Thymus (tissue), 11 donors: ENCODE data around the gene SRPK3. TPM values are rescaled to one million over a fixed set of nuclear protein-coding genes. Genes with fewer than 3 reads are reported as not detected.

ENCODE experiments used
- DNase-seq, 9 donors: peaks; one replicate each; pipeline ENCODE4 v3.0.0-alpha.2; 2013; ENCODE audit warnings: low spot score in 9 of 9, low read depth in 6 of 9, missing footprints in 1 of 9
- H3K27ac ChIP-seq, 2 donors: one replicate each; pipeline ENCODE4 v1.5.1; 2013; ENCODE audit warnings: control low read depth in 1 of 2, low read depth in 1 of 2, low read length in 1 of 2, mild to moderate bottlenecking in 1 of 2, moderate library complexity in 1 of 2
- H3K27me3 ChIP-seq, 2 donors: one replicate each; pipeline ENCODE4 v1.5.1; 2013; ENCODE audit warnings: low read length in 1 of 2; ENCODE audit not compliant: control insufficient read depth in 2 of 2, insufficient read depth in 1 of 2
- H3K36me3 ChIP-seq, 2 donors: one replicate each; pipeline ENCODE4 v1.5.1; 2013; ENCODE audit warnings: low read length in 1 of 2, mild to moderate bottlenecking in 1 of 2, moderate library complexity in 1 of 2; ENCODE audit not compliant: control insufficient read depth in 2 of 2, insufficient read depth in 2 of 2
- H3K4me1 ChIP-seq, 2 donors: one replicate each; pipeline ENCODE4 v1.5.1; 2013; ENCODE audit warnings: low read length in 2 of 2; ENCODE audit not compliant: control insufficient read depth in 2 of 2, insufficient read depth in 2 of 2
- H3K4me3 ChIP-seq, 2 donors: one replicate each; pipeline ENCODE4 v1.5.1; 2013; ENCODE audit warnings: low read length in 2 of 2, control low read depth in 1 of 2, mild to moderate bottlenecking in 1 of 2
- H3K9me3 ChIP-seq, 2 donors: one replicate each; pipeline ENCODE4 v1.5.1; 2013; ENCODE audit warnings: low read length in 1 of 2, mild to moderate bottlenecking in 1 of 2; ENCODE audit not compliant: control insufficient read depth in 2 of 2, insufficient read depth in 1 of 2
- WGBS: extraction: QIAGEN DNeasy Blood & Tissue Kit; methylation state at CpG from one replicate; pipeline ENCODE4 v1.1.7; 2013; 5-methylcytosine and 5-hydroxymethylcytosine counted together
- polyA plus RNA-seq: library from polyadenylated mRNA; stranded (reverse); fragments of 200-250 nt; gene quantifications from one replicate; pipeline ENCODE4 v1.2.3, GENCODE V29; 2013
- total RNA-seq: library from RNA; stranded (reverse); fragments of 120-200 nt; gene quantifications from one replicate; pipeline ENCODE4 v1.2.4, GENCODE V29; 2013
- donor health status: healthy.

SRPK3 gene
- total and polyA plus RNA-seq, 2 donors, result 0.61 to 0.75 TPM

- Histone ChIP-seq H3K36me3 (no peaks in the 10 kb centered on the region), H3K4me3 (peak overlapping the region in 1 of 2 donors; percentile 31), H3K27me3 (peaks cover 17 to 79% of the 10 kb centered on the region in 2 donors), H3K27ac (no peak overlapping the region), H3K4me1 (no peaks in the 10 kb centered on the region), H3K9me3 (peaks cover 1 to 11% of the 10 kb centered on the region in 2 donors)
- DNase-seq, result no peak
- WGBS, result 5% methylated on average over 70 of the region's 102 CpGs
Observed at GRCh38 chrX:153830640-153831428, 50.0 kb downstream of the SRPK3 start.

DNA sequence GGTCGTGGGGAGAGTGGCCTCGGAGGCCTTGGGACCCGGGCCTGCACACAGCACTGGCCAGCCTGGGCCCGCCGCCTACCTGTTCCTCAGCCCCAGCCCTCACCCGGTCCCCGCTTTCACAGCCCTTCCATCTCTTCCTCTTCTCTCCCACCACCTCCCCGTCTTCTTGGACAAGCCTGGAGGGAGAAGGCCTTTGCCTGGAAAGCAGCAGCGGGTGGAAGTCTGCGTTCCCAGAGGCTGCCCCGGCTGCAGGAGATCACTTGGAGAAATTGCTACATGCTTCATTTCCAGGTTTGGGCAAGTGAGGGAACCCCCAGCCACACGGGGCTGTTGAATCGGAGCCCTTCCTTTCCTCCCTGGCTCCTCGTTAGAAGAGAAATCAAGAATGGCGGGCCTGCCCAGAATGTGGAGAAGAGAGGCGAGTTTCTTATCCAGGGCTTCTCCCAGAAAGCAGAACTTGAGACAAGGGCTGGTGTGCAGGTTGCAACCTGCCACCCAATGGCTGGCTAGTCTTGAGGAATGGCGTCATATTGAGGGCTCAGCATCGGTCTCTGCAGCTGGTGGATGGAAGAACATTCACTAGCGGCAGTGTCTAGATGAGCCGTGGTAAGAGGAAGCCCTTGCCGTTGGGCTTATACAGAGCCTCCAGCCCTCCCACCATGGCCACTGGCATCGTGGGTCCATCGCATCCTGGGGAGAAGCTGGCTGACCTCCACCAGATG is 50.7 kb downstream of the SRPK3 start:
- Histone ChIP-seq H3K4me1 (no peaks in the 10 kb centered on the region), H3K27me3 (peaks cover 17 to 75% of the 10 kb centered on the region in 2 donors), H3K36me3 (no peaks in the 10 kb centered on the region), H3K4me3 (no peak overlapping the region), H3K9me3 (peaks cover 1 to 11% of the 10 kb centered on the region in 2 donors), H3K27ac (no peak overlapping the region)
- WGBS, result 57% methylated on average over 23 of the region's 23 CpGs
- no peak for DNase-seq

DNA sequence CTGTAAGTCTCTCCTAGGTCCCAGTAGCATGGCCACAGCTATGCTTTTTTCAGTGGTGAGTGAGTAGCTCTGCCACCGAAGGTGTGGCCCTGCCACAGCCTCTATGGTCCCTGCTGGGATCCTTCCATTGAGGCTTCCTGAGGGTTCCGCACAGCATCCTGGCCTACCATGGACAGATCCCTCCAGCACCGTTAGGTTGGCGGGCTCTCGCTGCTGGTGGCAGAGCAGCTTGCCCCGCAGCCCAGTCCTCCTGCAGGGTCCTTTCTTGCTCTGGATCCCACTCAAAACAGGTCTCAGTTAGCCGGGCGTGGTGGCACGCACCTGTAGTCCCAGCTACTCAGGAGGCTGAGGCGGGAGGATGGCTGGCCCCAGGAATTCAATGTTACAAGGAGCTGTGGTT is 51.9 kb downstream of the SRPK3 start:
- Histone ChIP-seq H3K27me3 (peaks cover 16 to 67% of the 10 kb centered on the region in 2 donors), H3K4me1 (no peaks in the 10 kb centered on the region), H3K36me3 (no peaks in the 10 kb centered on the region), H3K9me3 (peaks cover 1 to 11% of the 10 kb centered on the region in 2 donors), H3K27ac (no peak overlapping the region), H3K4me3 (no peak overlapping the region)
- DNase-seq, result no peak
- 93% methylated on average over 10 of the region's 10 CpGs for WGBS

Other genes starting within 250 kb of the SRPK3 start
- gene CCNQ, start 181.9 kb upstream of the SRPK3 start, total RNA-seq, result 21.1 TPM
- 28.4 TPM for gene CCNQ, start 181.9 kb upstream of the SRPK3 start, polyA plus RNA-seq
- gene DUSP9, start 133.8 kb upstream of the SRPK3 start, total RNA-seq, result 1.7 TPM
- 0.07 TPM for gene DUSP9, start 133.8 kb upstream of the SRPK3 start, polyA plus RNA-seq
- gene PNCK, start 107.2 kb upstream of the SRPK3 start, total RNA-seq, result 8.2 TPM
- gene PNCK, start 107.2 kb upstream of the SRPK3 start, polyA plus RNA-seq, result 2.4 TPM
- 5.5 TPM for gene SLC6A8, start 93.1 kb upstream of the SRPK3 start, total RNA-seq
- gene SLC6A8, start 93.1 kb upstream of the SRPK3 start, polyA plus RNA-seq, result 18.2 TPM
- gene BCAP31, start 56.7 kb upstream of the SRPK3 start, total RNA-seq, result 71.9 TPM
- gene BCAP31, start 56.7 kb upstream of the SRPK3 start, polyA plus RNA-seq, result 114 TPM
- 4.7 TPM for gene ABCD1, start 56.2 kb upstream of the SRPK3 start, total RNA-seq
- 6.8 TPM for gene ABCD1, start 56.2 kb upstream of the SRPK3 start, polyA plus RNA-seq
- gene PLXNB3, start 16.8 kb upstream of the SRPK3 start, total RNA-seq, result 0.14 TPM
- 0.71 TPM for gene PLXNB3, start 16.8 kb upstream of the SRPK3 start, polyA plus RNA-seq
- 37.5 TPM for gene IDH3G, start 13.3 kb downstream of the SRPK3 start, total RNA-seq
- 39.2 TPM for gene IDH3G, start 13.3 kb downstream of the SRPK3 start, polyA plus RNA-seq
- 257 TPM for gene SSR4, start 13.6 kb downstream of the SRPK3 start, total RNA-seq
- gene SSR4, start 13.6 kb downstream of the SRPK3 start, polyA plus RNA-seq, result 328 TPM
- gene PDZD4, start 49.5 kb downstream of the SRPK3 start, total RNA-seq, result 0.61 TPM
- 7.9 TPM for gene PDZD4, start 49.5 kb downstream of the SRPK3 start, polyA plus RNA-seq
- gene L1CAM, start 105.1 kb downstream of the SRPK3 start, total RNA-seq, result 0.28 TPM
- gene L1CAM, start 105.1 kb downstream of the SRPK3 start, polyA plus RNA-seq, result 0.64 TPM
- gene AVPR2, start 123.6 kb downstream of the SRPK3 start, total RNA-seq, result 0.24 TPM
- 1.8 TPM for gene AVPR2, start 123.6 kb downstream of the SRPK3 start, polyA plus RNA-seq
- gene ARHGAP4, start 145.2 kb downstream of the SRPK3 start, total RNA-seq, result 139 TPM
- 481 TPM for gene ARHGAP4, start 145.2 kb downstream of the SRPK3 start, polyA plus RNA-seq
- gene NAA10, start 154.0 kb downstream of the SRPK3 start, total RNA-seq, result 41.3 TPM
- gene NAA10, start 154.0 kb downstream of the SRPK3 start, polyA plus RNA-seq, result 94.7 TPM
- gene RENBP, start 163.6 kb downstream of the SRPK3 start, total RNA-seq, result 9.3 TPM
- 18.3 TPM for gene RENBP, start 163.6 kb downstream of the SRPK3 start, polyA plus RNA-seq
- 12.7 TPM for gene HCFC1, start 190.8 kb downstream of the SRPK3 start, total RNA-seq
- gene HCFC1, start 190.8 kb downstream of the SRPK3 start, polyA plus RNA-seq, result 21.9 TPM
- gene TMEM187, start 191.7 kb downstream of the SRPK3 start, total RNA-seq, result 5.9 TPM
- gene TMEM187, start 191.7 kb downstream of the SRPK3 start, polyA plus RNA-seq, result 6.9 TPM
- 33.9 TPM for gene IRAK1, start 238.9 kb downstream of the SRPK3 start, total RNA-seq
- 44.0 TPM for gene IRAK1, start 238.9 kb downstream of the SRPK3 start, polyA plus RNA-seq